Fibroblast of mammary gland (primary cell): ENCODE data around the gene RSKR.
"Not testable (repeated sequence)": the region's sequence is repeated elsewhere in the genome, so short reads cannot be mapped to it uniquely, and the experiment has no call there.

ENCODE experiments used
- DNase-seq: peaks from one replicate; pipeline ENCODE4 v3.0.0-alpha.2; 2010; ENCODE audit warnings: low read depth
- H3K4me3 ChIP-seq: 2 replicates; pipeline ENCODE4 v1.5.1; 2011; ENCODE audit warnings: low read depth, mild to moderate bottlenecking, low read length, moderate library complexity; ENCODE audit not compliant: control insufficient read depth
- CTCF ChIP-seq: conservative IDR thresholded peaks from 2 replicates; pipeline ENCODE4 v1.5.1; 2011; ENCODE audit warnings: low read depth, low read length, inconsistent platforms; ENCODE audit not compliant: control insufficient read depth, insufficient read depth

Gene RSKR

GRCh38 chr17:28579526-28579925, 34.5 kb downstream of the RSKR start:
- DNase-seq, result no peak
- no peak overlapping the region for H3K4me3 ChIP-seq
- no peak for TF ChIP-seq CTCF

DNA sequence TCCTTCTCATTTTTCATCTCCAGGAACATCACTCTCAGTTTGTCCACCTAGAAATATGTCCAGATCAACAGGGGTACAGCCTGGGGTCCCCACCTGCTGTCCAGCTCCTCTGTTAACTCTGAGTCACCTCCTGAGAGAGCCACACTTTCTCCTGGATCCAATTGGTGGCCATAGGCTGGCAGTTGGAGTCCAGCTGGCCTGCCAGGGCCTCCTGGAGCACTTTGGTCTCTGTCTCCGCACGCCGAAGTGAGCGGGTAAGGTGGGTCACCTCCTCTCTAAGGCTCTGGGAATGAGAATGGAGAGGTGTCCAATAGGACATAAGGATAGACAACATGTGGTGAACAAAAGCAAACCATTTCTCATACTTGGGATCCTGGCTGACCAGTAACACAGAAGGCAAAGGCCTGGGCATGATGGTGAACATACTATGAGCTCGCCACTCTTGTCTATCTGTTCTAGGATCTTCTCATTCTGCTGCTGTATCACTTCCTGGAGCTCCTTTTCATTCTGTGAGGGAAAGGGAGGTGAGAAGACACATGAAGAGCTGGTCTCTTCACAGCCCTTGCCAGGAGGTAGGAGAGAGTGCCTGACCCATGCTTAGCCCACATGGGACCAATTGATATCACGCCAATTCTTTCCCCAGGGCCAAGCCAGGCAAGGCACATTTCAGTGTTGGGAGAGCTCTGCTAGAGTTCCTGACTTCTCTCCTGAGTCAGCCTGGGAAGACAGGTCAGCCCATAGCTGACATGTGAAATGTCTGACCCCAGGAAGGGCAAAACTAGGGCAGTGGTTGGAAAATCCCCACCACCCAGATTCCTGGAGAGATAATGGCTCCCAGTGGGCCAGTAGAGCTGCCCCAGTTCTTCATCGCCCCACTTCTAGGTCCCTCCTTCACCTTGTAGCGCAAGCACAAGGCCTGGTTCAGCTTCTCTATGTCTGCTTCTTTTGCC, 35.5 kb downstream of the RSKR start:
- no peak for TF ChIP-seq CTCF
- DNase-seq, result no peak
- H3K4me3 ChIP-seq, result no peak overlapping the region

DNA sequence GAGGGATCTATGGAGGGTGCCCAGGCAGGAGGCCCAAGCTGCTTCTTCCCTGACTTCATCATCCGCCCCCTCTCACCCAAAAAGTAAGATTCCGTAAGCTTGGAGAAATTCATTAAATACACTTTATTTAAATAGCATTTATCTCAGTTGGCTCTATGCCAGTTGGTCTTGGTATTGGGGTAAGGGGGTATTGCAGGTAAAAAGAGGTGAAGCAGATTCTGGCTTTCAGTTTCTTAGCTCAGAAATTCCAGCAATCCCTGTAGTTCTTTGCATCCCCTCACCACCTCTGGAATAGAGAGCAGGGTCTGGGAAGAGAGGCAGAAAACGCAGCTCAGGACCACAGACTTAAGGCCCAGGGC, 36.5 kb downstream of the RSKR start:
- no peak for TF ChIP-seq CTCF
- H3K4me3 ChIP-seq, result no peak overlapping the region
- DNase-seq, result no peak

DNA sequence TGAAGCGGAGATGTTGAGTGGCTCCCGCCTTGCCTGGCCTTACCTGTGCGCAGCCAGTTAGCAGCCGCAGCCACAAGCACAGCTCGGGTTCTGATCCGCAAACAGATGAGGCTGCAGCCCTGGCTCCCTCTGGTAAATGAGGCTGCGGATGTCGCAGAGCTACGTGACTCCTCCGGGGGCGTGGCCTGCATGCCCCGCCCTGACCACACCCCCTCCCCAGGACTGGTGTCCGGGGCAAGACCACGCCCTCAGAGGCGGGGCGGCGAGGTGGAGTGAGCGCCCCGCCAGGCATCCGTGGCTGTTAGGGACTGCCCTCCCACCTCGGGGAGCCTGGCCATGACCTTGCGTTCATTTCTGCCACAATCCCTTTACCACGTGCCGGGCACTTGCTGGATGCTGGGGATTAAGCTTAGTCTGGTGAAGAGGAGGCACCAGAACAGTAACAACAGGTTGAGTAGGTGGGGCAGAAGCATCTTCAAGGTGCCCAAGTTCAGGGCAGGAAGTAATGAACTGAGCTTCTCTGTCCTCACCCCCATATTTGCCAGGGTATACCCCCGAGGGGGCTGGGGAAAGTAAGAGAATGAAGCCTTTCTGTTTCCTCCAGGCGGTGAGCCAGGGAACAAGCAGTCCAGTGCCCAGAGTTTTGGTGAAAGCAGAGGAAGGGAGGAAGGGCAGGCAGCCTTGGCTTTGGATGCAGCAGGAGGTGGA, 37.1 kb downstream of the RSKR start, which contains the start of gene ALDOC:
TSS of gene ALDOC (minus strand) at position 138 of the 708 bp plus-strand sequence. CDS start 1,363 bp downstream, outside the sequence.
- TF ChIP-seq CTCF, result no peak
- H3K4me3 ChIP-seq, result peak within 1 kb of the TSS; percentile 7
- peak; percentile 90 for DNase-seq

DNA sequence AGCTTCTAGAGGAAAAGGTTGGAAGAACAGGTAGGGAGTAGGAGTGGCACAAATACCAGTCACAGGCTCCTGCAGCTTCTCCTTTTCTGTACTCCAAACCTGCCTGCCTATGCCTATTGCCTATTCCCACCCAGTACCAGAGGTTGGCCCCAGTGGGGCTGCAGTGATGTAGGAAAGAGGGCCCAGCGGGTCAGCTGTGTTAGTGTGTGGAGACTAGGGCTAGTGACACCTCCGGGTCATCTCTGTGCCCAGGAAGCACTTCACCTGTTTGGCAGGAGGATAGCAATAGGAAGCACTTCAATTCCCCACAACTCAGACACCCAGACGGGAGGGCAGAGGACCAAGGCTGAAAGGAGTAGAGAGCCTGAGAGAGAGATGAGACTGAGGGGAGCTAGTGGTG, 38.0 kb downstream of the RSKR start:
- H3K4me3 ChIP-seq, DNase-seq: not testable (repeated sequence)

DNA sequence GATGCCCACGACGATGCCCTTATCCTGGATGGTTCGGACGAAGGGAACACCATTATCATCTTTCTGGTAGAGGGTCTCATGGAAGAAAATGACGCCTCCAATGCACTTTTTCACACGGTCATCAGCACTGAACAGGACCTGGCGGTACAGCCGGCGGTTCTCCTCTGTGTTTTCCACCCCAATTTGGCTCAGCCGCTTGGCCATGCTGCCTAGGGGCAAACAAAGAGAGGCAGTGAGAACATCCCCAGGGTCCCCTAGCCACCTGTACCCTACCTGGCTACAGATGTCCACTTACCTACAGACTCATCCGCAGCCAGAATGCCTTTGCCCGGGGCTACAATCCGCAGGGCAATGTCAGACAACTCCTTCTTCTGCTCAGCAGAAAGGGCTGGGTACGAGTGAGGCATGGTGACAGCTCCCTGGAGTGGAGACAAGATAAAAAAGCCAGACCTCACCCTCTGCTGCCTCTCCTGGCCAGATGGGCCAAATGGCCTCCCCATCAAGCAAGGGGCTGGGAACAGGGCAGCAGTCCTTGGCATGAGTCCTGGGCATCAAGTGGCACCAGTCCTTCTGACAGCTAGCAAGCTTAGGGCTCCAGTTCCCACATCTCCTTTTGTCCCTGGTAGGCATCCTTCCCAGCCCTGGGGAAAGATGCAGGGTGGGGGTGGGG, 38.7 kb downstream of the RSKR start:
- H3K4me3 ChIP-seq, result no peak overlapping the region
- DNase-seq, result no peak
- TF ChIP-seq CTCF, result no peak
